GDM1 (cell line): ENCODE results near the gene FMN2.
"Not testable (repeated sequence)": the region's sequence is repeated elsewhere in the genome, so short reads cannot be mapped to it uniquely, and the experiment has no call there.

ENCODE experiments used
- DNase-seq: peaks from one replicate; lab custom pipeline; 2025; lab: John Stamatoyannopoulos, UW

The FMN2 gene

DNA sequence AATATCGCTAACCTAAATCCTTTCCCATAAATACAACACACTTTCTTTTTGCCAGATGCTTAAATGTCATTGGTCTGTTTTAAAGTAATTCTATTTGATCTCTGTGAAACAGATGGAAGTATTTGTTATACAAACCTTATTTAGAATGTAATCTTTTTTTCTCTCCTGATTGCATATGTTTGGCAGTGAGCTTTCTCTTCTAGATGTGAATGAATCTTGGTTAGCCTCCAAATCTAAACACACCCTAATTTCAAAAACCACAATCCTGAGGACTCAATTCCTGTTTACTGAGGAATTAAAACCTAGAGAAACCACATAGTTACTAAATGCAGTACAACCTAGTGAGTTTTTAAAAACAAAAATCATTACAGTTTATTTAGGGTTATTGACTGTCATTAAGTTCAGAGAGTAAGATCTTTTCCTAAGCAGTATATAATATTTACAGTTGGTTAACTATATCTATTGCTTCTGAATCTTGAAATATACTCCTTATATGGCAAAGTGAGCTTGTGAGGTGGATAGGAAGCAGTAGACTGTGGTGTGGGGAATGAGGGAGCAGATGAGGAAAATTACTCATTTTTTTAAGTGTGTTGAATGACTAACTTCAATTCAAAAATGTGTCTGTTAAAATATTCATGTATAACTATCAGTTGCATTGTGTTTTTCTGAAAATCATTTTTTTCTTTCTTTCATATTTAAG is 218.7 kb downstream of the FMN2 start:
- DNase-seq = no peak

- no peak for DNase-seq
Observed at GRCh38 chr1:240312872-240313271, 221.2 kb downstream of the FMN2 start.

DNA sequence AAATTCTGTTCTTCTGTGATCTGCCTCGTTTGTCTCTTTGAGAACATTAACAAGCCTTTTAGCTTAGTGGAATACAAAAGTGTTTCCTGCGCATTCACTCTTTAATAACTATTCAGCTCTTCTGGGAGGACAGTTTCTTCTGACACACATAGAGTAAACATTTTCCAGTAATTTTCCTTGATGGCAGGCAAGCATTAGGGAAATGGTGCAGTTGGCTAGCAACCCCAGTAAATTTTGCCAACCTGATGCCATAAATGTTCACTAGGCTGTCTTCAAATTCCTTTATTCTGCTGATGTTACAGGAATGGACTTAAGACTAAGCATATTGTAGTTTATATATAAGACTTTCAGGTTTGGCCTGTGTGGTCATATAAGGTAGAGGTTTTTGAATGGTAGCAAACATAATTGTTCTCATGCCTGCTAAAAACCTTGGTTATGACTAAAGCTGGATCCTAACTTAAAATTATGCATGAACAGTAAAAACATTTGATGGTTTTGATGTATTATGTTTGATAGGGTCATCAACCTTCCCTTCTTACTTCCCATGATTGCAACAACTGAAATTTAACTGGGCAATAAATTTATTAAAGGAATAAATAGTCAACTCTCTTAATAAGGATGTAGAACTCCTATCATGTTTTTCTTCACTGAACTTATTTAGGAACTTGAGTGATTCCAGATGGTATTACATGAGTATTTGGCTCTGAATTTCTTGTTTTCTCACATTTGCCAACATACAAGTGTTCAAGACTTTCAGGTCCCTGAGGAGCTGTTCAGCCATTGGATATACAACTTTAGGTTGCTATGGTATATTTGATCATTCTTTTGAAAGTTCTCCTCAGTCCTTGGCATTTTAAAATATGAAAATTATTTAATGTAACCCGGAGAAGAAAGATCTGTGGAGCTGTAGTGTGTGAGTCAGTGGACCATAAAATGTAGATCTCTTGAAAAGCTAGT is 223.4 kb downstream of the FMN2 start:
- no peak for DNase-seq

GRCh38 chr1:240319998-240320397 is 228.3 kb downstream of the FMN2 start:
- no peak for DNase-seq

DNA sequence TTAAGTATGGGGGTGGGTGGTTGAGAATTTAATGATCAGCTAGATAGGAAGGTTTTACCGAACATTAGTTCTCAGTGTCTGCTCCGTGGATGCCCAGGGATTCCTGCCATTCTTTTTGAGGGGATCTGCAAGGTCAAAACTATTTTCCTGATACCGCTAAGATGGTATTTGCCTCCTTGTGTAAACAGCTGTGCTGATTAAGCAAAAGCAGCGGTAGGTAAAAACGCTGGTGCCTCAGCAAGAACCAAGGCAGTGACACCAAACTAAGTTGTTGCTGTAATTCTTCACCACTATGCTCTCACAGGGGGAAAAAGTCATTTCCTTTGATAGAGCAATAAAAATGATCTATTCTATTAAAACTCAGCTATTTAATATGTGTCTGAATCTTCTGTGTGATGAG is 229.0 kb downstream of the FMN2 start:
- no peak for DNase-seq

GRCh38 chr1:240322943-240323342 is 231.3 kb downstream of the FMN2 start:
- no peak for DNase-seq

- not testable (repeated sequence) for DNase-seq
Observed at GRCh38 chr1:240328382-240328781, 236.7 kb downstream of the FMN2 start.

DNA sequence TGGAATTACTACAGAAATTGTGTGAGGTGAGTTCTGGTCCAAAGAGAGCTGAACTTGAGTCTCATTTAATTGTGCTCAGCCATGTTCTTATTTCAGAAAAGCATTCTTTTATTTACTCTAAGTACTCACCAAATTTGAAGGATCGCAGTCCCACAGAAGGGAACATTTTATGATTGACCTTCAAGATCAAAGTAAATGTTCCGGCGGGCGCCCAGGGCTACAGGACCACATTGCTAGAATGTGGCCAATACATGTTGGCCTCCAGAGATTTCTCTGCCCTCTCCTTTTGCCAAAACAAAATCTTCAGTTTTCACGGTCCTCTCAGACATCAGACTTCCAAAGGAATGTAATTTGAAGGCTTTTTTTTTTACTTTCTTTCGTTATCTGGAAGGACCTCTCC is 237.8 kb downstream of the FMN2 start:
- DNase-seq = no peak

GRCh38 chr1:240332672-240333071 is 241.0 kb downstream of the FMN2 start:
- DNase-seq = no peak

- no peak for DNase-seq
Observed at GRCh38 chr1:240337781-240338180, 246.1 kb downstream of the FMN2 start.

- no peak for DNase-seq
Observed at GRCh38 chr1:240338837-240339236, 247.2 kb downstream of the FMN2 start.

DNA sequence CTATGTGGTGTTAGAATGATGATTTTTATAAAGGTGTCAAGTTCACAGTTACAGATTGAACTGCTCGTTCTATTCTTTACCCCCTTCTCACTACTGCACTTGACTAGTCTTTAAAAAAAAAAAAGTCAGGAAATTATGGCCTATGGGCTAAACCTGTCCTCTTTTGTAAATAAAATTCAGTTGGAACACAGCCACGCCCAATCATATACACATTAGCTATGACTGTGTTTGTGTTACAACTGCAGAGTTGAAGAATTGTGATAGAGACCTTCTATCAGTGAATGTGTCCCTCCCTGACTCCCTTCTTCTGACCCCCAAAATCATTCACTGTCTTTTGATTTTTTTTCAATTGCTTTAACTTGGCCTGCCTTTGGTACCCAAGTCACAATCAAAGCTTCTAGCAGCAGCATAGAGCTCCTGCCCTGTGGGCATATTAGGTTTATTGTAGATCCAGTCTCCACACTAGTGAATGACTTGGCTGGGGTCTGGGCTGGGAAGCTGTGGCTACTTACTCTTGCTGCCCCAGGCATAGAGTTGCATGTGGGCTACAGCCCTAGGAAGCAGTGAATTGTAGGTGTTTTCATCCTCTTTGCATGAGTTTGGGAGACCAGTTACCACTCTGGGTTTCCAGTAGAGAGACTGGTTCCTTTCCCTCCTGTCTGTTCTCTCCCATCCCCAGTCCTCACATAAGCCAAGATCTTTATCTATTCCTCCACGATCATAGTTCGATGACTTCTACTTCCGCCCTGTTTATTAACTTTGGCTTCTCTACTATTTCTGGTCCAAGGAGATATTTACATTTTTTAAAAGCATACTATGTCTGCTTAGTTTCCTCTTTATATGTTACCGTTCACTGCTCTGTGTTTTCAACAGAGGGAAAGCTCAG is 249.9 kb downstream of the FMN2 start:
- no peak for DNase-seq

DNA sequence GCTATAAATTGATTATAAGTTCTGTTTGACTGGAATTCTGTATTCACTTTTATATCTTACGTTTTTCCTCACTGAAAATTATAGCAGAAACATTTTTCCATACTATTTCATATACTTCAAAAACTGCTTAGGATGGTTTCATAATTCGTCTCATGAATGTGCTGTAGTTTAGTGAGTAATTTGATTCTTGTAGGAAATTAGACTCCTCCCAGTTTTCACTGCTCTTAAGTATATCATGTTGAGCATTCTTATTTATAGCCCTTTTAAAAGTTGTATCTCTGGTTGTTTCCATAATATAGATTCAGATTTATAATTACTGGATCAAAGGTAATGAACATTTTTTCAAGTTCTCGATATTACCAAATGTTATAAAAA is 250.6 kb downstream of the FMN2 start:
- DNase-seq = no peak

GRCh38 chr1:240343045-240343444 is 251.4 kb downstream of the FMN2 start:
- no peak for DNase-seq

- DNase-seq = no peak
Observed at GRCh38 chr1:240343966-240344365, 252.3 kb downstream of the FMN2 start.

- no peak for DNase-seq
Observed at GRCh38 chr1:240344918-240345317, 253.2 kb downstream of the FMN2 start.

GRCh38 chr1:240349695-240350094 is 258.0 kb downstream of the FMN2 start:
- DNase-seq = no peak

- DNase-seq = no peak
Observed at GRCh38 chr1:240350910-240351331, 259.2 kb downstream of the FMN2 start.

- no peak for DNase-seq
Observed at GRCh38 chr1:240351690-240352089, 260.0 kb downstream of the FMN2 start.

- no peak for DNase-seq
Observed at GRCh38 chr1:240352769-240353168, 261.1 kb downstream of the FMN2 start.

- no peak for DNase-seq
Observed at GRCh38 chr1:240356568-240356967, 264.9 kb downstream of the FMN2 start.

DNA sequence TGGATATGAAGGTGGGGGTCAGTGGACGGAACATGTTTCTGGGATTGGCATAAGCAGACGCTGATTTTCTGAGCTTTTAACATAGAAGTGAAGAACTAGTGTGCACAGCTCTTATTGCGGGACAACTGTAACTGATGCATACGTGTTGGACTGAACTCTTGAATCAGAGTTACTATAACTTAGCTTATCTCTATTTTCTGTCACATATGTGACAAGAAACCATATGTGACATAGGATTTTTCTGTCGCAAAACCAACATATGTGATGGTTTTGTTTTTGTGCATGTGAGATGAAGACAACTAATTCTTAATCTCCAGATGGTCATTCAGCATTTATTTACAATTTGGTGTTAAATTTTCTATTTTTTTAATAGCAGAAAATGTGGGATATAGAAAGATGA is 270.4 kb downstream of the FMN2 start:
- no peak for DNase-seq
